Measurements from ENCODE around the gene TLX3. TPM values are rescaled to one million over a fixed set of nuclear protein-coding genes. Genes with fewer than 3 reads are reported as not detected.

TLX3 gene
- total and polyA plus RNA-seq, 2 of the 8 experiments (the other 6 are each of a cell fraction or from before 2014, with no cell fraction given) = not detected

DNA sequence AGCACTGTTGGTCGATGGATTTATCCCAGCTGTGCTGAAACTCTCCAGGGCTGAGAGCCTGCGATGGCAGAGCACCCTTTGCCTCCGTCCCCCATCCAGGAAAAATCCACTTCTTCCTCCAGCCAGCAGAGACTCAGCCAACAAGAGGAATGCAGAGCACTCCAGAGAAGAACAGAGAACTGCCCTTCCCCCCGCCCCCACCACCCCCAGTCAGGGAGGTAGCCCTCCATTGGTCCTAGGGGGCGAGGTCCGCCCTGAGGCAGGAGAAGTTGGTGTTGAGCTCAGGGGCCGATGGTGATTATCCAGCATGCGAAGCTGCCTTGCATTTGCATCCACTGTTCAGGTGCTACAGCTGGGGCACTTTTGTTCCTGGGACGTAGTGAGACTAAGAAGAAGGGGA is 9.0 kb downstream of the TLX3 start:
- no peak overlapping the region for H2BK15ac ChIP-seq (ENCODE audit: low read length)
- peak overlapping the region; percentile 28 to 57 for H3K4me2 ChIP-seq (ENCODE audit: insufficient read depth in 1 of 2, low read depth in 2 of 2, low read length in 2 of 2)
- FAIRE-seq (peak; percentile 58), DNase-seq (ENCODE audit: low read depth in 1 of 2, low spot score in 2 of 2) (no peak)
- H2BK120ac ChIP-seq (replicated peaks; ENCODE audit: low read depth, low read length) = no peak overlapping the region
- no peaks in the 10 kb centered on the region for H3K23me2 ChIP-seq (ENCODE audit: low read depth, low read length)
- no peak overlapping the region for H3K14ac ChIP-seq (ENCODE audit: insufficient read length)
- 7% methylated on average over 7 of the region's 9 CpGs; no CpG with 5 or more reads in 1 of the 2 experiments for WGBS, 2 experiments (ENCODE audit: extremely low coverage in 1 of 2, insufficient coverage in 1 of 2, insufficient read length in 1 of 2, insufficient replicate concordance in 2 of 2, low coverage in 1 of 2, low lambda C conversion rate in 2 of 2, missing lambda C conversion rate in 1 of 2)
- H3K4ac ChIP-seq (replicated peaks; ENCODE audit: insufficient read length, low read depth, low read length) = no peak overlapping the region
- H2AK5ac ChIP-seq (ENCODE audit: low read depth, low read length) = no peak overlapping the region
- peak overlapping the region; percentile 83; the same call in 1 of the 2 replicates for H2BK12ac ChIP-seq (ENCODE audit: low read depth, low read length)
- H2BK20ac ChIP-seq (ENCODE audit: low read length) = no peak overlapping the region
- no peak overlapping the region for H2AFZ ChIP-seq (ENCODE audit: low read length)
- peaks cover 70 to 93% (median 89%) of the 10 kb centered on the region in 4 experiments for H3K27me3 ChIP-seq (replicated peaks in 1 of 4; ENCODE audit: control insufficient read depth in 3 of 4, extremely low read depth in 1 of 4, insufficient read depth in 3 of 4, low read length in 3 of 4)
- POLR2A ChIA-PET (ENCODE audit: partially characterized antibody) = interaction anchor here (0.9 to 1.8 kb wide), 6 partner anchors 8 to 95 kb away, joined by 3 to 7 read pairs (median 4); partner anchors contain the start of genes NPM1 and TLX3
- no peak overlapping the region for H2BK5ac ChIP-seq (ENCODE audit: low read depth, low read length)
- no peak overlapping the region for H4K91ac ChIP-seq (replicated peaks; ENCODE audit: insufficient read length, low read length)
- no peak overlapping the region for H3K18ac ChIP-seq (ENCODE audit: extremely low read depth, low read length)
- H3K79me2 ChIP-seq (ENCODE audit: control insufficient read depth in 1 of 2, insufficient read depth in 2 of 2, low read length in 2 of 2) = no peaks in the 10 kb centered on the region
- H3K4me1 ChIP-seq (replicated peaks in 1 of 4; ENCODE audit: control insufficient read depth in 3 of 4, insufficient read depth in 4 of 4, low read length in 3 of 4) = peaks cover 0 to 23% (median 17%) of the 10 kb centered on the region in 4 experiments; a peak in 6 of 7 replicates
- H4K20me1 ChIP-seq (replicated peaks in 1 of 2; ENCODE audit: control insufficient read depth in 1 of 2, insufficient read depth in 2 of 2, low read length in 2 of 2) = peaks cover 11 to 26% of the 10 kb centered on the region in 2 experiments
- no peak for TF ChIP-seq RFX5 (IDR thresholded peaks at IDR 0.05; ENCODE audit: borderline replicate concordance, low read depth, low read length)
- CTCF ChIA-PET (ENCODE audit: partially characterized antibody) = interaction anchor here (1.0 to 5.5 kb wide), 9 partner anchors 8 to 312 kb away, joined by 3 to 30 read pairs (median 6); partner anchors contain the start of gene TLX3
- H4K5ac ChIP-seq (ENCODE audit: insufficient read length, low read depth, low read length) = no peak overlapping the region
- no peak overlapping the region for H4K8ac ChIP-seq (ENCODE audit: extremely low read depth, insufficient read depth, low read length)
- peaks cover 0 to 5% (median 0%) of the 10 kb centered on the region in 4 experiments; a peak in 1 of 8 replicates for H3K36me3 ChIP-seq (ENCODE audit: control insufficient read depth in 2 of 4, insufficient read depth in 4 of 4, low read length in 3 of 4)
- no peak overlapping the region for H3K56ac ChIP-seq (replicated peaks; ENCODE audit: insufficient read length, low read depth, low read length)
- no peaks in the 10 kb centered on the region for H3K79me1 ChIP-seq (ENCODE audit: low read depth, low read length)
- H3K27ac ChIP-seq (ENCODE audit: low read depth, low read length) = no peak overlapping the region
- no peaks in the 10 kb centered on the region for H3K9me3 ChIP-seq (ENCODE audit: insufficient read depth in 2 of 2, low read depth in 1 of 2, low read length in 1 of 2)
- H3K4me3 ChIP-seq (ENCODE audit: extremely low read depth in 1 of 4, insufficient read depth in 2 of 4, low read depth in 3 of 4, low read length in 4 of 4) = peak overlapping the region in 1 of 4 experiments; percentile 38; a peak in 1 of 8 replicates
- no peak overlapping the region for H3K9ac ChIP-seq (replicated peaks in 1 of 4; ENCODE audit: extremely low read depth in 1 of 4, low read depth in 3 of 4, low read length in 3 of 4)
- H3K23ac ChIP-seq (ENCODE audit: insufficient read length) = no peak overlapping the region

Measured in H1 (cell line).